ENCODE data around the gene LARGE1. TPM values are rescaled to one million over a fixed set of nuclear protein-coding genes. Genes with fewer than 3 reads are reported as not detected.

The LARGE1 gene
- total RNA-seq, 1 experiment from 2014 or later, result 5.8 TPM

DNA sequence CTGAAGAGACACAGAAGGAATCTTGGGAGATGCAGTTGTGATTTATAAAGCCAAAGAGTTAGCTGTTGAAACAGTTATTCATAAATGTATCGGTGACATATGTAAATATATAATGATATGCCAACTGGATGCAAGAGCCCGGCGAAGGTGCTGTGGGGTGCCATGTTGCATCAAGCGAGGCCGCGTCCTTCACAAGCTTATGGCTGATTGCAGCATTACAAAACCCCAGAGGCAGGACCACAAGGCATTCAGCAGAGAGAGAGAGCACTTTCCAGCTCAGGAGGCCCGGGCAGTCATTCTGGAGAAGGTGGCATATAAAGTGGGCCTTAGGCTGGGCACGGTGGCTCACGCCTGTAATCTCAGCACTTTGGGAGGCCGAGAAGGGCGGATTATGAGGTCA lies 65.6 kb downstream of the LARGE1 start:
- intact Hi-C loops (cut with micrococcal nuclease; ENCODE audit: unreplicated experiment), result no loop called here
- H3K9me3 Mint-ChIP-seq (ENCODE audit: unreplicated experiment), result no peaks in the 10 kb centered on the region
- no TSS peak for BruUV-seq (replicated peaks)
- ChIA-PET CTCF (no interaction called here), POLR2A (no interaction called here)
- no peak overlapping the region for H3K4me3 Mint-ChIP-seq (ENCODE audit: unreplicated experiment)
- TF ChIP-seq, protein P1, sequence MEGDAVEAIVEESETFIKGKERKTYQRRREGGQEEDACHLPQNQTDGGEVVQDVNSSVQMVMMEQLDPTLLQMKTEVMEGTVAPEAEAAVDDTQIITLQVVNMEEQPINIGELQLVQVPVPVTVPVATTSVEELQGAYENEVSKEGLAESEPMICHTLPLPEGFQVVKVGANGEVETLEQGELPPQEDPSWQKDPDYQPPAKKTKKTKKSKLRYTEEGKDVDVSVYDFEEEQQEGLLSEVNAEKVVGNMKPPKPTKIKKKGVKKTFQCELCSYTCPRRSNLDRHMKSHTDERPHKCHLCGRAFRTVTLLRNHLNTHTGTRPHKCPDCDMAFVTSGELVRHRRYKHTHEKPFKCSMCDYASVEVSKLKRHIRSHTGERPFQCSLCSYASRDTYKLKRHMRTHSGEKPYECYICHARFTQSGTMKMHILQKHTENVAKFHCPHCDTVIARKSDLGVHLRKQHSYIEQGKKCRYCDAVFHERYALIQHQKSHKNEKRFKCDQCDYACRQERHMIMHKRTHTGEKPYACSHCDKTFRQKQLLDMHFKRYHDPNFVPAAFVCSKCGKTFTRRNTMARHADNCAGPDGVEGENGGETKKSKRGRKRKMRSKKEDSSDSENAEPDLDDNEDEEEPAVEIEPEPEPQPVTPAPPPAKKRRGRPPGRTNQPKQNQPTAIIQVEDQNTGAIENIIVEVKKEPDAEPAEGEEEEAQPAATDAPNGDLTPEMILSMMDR (IDR thresholded peaks at IDR 0.05; ENCODE audit: insufficient read depth in 1 of 2, low read depth in 1 of 2, low read length in 1 of 2, severe bottlenecking in 1 of 2, unreplicated experiment in 1 of 2), result no peak
- H3K4me1 Mint-ChIP-seq (ENCODE audit: low read depth, unreplicated experiment), result no peaks in the 10 kb centered on the region
- Histone ChIP-seq H3K9me3 (no peaks in the 10 kb centered on the region), H3K4me1 (no peaks in the 10 kb centered on the region), H3K27me3 (replicated peaks; ENCODE audit: control insufficient read depth, insufficient read depth, low read length) (no peaks in the 10 kb centered on the region), H3K4me3 (ENCODE audit: low read depth, low read length) (no peak overlapping the region), H3K36me3 (ENCODE audit: control insufficient read depth, insufficient read depth, low read length) (no peaks in the 10 kb centered on the region)
- no peaks in the 10 kb centered on the region for H3K36me3 Mint-ChIP-seq (ENCODE audit: insufficient read depth, unreplicated experiment)
- no peaks in the 10 kb centered on the region for H3K27me3 Mint-ChIP-seq (ENCODE audit: insufficient read depth, unreplicated experiment)
- H3K27ac Mint-ChIP-seq (ENCODE audit: unreplicated experiment), result no peak overlapping the region
- DNase-seq, result no peak

DNA sequence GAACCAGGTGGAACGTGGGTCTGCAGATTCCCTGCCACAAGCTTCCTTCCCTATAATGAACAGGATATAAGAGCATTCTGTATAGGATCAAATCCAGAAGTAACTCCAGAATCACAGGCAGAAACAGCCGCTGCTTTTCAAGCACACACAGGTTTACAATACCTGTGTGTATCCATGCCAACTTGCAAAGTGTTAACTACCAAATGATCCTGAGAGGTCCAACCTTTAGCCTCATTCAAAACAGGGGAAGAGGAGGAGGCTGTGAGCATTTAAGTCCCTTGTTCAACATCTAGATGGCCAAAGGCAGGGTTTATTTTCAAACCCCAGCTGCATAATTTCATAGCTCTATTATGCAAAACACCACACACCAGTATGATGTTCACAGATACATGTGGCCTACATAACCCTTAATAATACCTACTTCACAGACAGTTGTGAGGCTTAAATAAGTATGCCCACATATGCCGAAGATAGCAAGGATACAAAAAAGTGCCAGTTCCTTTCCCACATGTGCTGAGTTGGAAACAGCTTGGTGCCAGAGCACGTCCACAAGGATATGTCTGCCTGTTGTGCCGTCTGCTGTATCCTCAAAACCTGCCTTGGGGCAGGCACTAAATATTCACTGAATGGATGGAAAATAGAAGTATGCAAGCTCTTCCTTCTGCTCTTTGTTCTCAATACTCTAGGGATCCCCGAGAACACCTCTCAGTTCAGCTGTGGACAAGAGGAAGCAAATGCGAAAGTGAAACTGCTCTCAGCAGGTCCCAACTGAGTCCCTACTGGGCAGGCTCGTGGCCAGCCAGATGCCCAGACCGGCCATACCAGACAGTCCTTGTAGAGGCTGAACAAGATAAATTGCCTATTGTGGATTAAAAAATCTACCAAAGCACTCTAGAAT lies 66.8 kb downstream of the LARGE1 start:
- no peaks in the 10 kb centered on the region for H3K27me3 Mint-ChIP-seq (ENCODE audit: insufficient read depth, unreplicated experiment)
- BruUV-seq (replicated peaks), result no TSS peak
- no peak overlapping the region for H3K27ac Mint-ChIP-seq (ENCODE audit: unreplicated experiment)
- H3K9me3 Mint-ChIP-seq (ENCODE audit: unreplicated experiment), result peaks cover 9% of the 10 kb centered on the region
- intact Hi-C loops (cut with micrococcal nuclease; ENCODE audit: unreplicated experiment), result no loop called here
- no peaks in the 10 kb centered on the region for H3K36me3 ChIP-seq (ENCODE audit: control insufficient read depth, insufficient read depth, low read length)
- no peak overlapping the region for H3K4me3 ChIP-seq (ENCODE audit: low read depth, low read length)
- no peaks in the 10 kb centered on the region for H3K9me3 ChIP-seq
- H3K4me1 ChIP-seq, result no peaks in the 10 kb centered on the region
- no peaks in the 10 kb centered on the region for H3K4me1 Mint-ChIP-seq (ENCODE audit: low read depth, unreplicated experiment)
- DNase-seq, result no peak
- no peaks in the 10 kb centered on the region for H3K36me3 Mint-ChIP-seq (ENCODE audit: insufficient read depth, unreplicated experiment)
- POLR2A ChIA-PET, result interaction anchor here (0.6 kb wide), 1 partner anchor 18 kb away, joined by 8 read pairs; no protein-coding TSS in a partner anchor
- TF ChIP-seq, protein P1 (IDR thresholded peaks at IDR 0.05; ENCODE audit: insufficient read depth in 1 of 2, low read depth in 1 of 2, low read length in 1 of 2, severe bottlenecking in 1 of 2, unreplicated experiment in 1 of 2), result no peak
- H3K27me3 ChIP-seq (replicated peaks; ENCODE audit: control insufficient read depth, insufficient read depth, low read length), result no peaks in the 10 kb centered on the region
- no peak overlapping the region for H3K4me3 Mint-ChIP-seq (ENCODE audit: unreplicated experiment)
- CTCF ChIA-PET, result no interaction called here

DNA sequence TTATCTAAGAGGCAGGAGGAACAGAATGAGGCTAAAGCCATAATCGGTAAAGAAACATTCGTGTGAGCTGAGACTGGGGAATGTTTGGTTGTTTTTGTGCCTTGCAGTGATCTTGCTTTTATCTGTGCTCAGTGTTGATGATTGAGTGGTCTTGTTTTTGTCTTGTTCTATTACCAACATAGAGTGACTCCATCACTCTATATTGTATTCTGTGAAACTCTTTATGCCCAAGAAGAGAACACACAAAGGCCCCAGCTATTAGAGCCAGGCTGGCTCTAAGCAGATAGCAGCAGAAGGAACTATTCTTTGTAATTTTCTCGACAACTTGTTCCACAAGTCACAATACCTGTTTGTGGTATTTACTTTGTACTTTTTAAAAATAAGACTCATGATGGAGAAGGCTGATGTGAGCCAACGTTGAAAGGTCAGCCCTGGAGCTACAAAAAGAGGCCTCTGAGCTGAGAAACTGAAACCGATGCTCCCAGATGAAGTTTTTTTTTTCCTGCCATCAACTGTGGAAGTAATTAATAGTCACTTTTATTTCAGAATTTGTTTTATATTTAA lies 68.4 kb downstream of the LARGE1 start:
- no peak for DNase-seq
- H3K4me3 ChIP-seq (ENCODE audit: low read depth, low read length), result no peak overlapping the region
- H3K36me3 Mint-ChIP-seq (ENCODE audit: insufficient read depth, unreplicated experiment), result no peaks in the 10 kb centered on the region
- intact Hi-C loops (cut with micrococcal nuclease; ENCODE audit: unreplicated experiment), result no loop called here
- peaks cover 21% of the 10 kb centered on the region for H3K9me3 Mint-ChIP-seq (ENCODE audit: unreplicated experiment)
- TF ChIP-seq, protein P1 (IDR thresholded peaks at IDR 0.05; ENCODE audit: insufficient read depth in 1 of 2, low read depth in 1 of 2, low read length in 1 of 2, severe bottlenecking in 1 of 2, unreplicated experiment in 1 of 2), result no peak
- ChIA-PET POLR2A (no interaction called here), CTCF (no interaction called here)
- H3K36me3 ChIP-seq (ENCODE audit: control insufficient read depth, insufficient read depth, low read length), result no peaks in the 10 kb centered on the region
- H3K27me3 ChIP-seq (replicated peaks; ENCODE audit: control insufficient read depth, insufficient read depth, low read length), result no peaks in the 10 kb centered on the region
- H3K27me3 Mint-ChIP-seq (ENCODE audit: insufficient read depth, unreplicated experiment), result no peaks in the 10 kb centered on the region
- 0 out of 2 replicates have a peak, but pooled peaks cover 8% of the 10 kb centered on the region for H3K9me3 ChIP-seq
- no peak overlapping the region for H3K4me3 Mint-ChIP-seq (ENCODE audit: unreplicated experiment)
- H3K4me1 ChIP-seq, result no peaks in the 10 kb centered on the region
- H3K27ac Mint-ChIP-seq (ENCODE audit: unreplicated experiment), result no peak overlapping the region
- no TSS peak for BruUV-seq (replicated peaks)
- no peaks in the 10 kb centered on the region for H3K4me1 Mint-ChIP-seq (ENCODE audit: low read depth, unreplicated experiment)
